ENCODE measurements around the gene SLC25A53.

SLC25A53 gene

GRCh38 chrX:104195013-104195412, 38.2 kb upstream of the SLC25A53 start:
- Histone ChIP-seq H3K9me2 (replicated peaks; ENCODE audit: insufficient read depth, low read length) (no peaks in the 10 kb centered on the region), H3K9ac (ENCODE audit: low read length) (no peak overlapping the region), H3K79me2 (ENCODE audit: insufficient read depth, low read length) (no peaks in the 10 kb centered on the region), H3F3A (ENCODE audit: insufficient read depth) (no peaks in the 10 kb centered on the region; the same call in 1 of the 2 replicates), H3K36me3 (ENCODE audit: low read length) (no peaks in the 10 kb centered on the region; the same call in 1 of the 2 replicates), H3K27me3 (ENCODE audit: low read length) (no peaks in the 10 kb centered on the region), H2AFZ (ENCODE audit: low read depth, low read length, severe bottlenecking) (no peak overlapping the region), H4K20me1 (ENCODE audit: low read depth, low read length) (no peaks in the 10 kb centered on the region), H3K9me3 (ENCODE audit: insufficient read depth, low read length) (no peaks in the 10 kb centered on the region), H3K4me2 (ENCODE audit: low read depth, low read length, poor library complexity, severe bottlenecking) (no peak overlapping the region), H3K27ac (ENCODE audit: low read depth, low read length) (no peak overlapping the region), H3K4me3 (ENCODE audit: insufficient read depth, low read length, poor library complexity, severe bottlenecking) (no peak overlapping the region)
- TF ChIP-seq CTCF (IDR thresholded peaks at IDR 0.05; ENCODE audit: insufficient read depth, low read length, poor library complexity, severe bottlenecking) (no peak), EZH2phosphoT487 (conservative IDR thresholded peaks at IDR 0.05; ENCODE audit: low read length) (no peak)

GRCh38 chrX:104193485-104193884, 36.7 kb upstream of the SLC25A53 start:
- H3K4me3 ChIP-seq (ENCODE audit: insufficient read depth, low read length, poor library complexity, severe bottlenecking): no peak overlapping the region
- TF ChIP-seq EZH2phosphoT487 (conservative IDR thresholded peaks at IDR 0.05; ENCODE audit: low read length): no peak
- no peak for TF ChIP-seq CTCF (IDR thresholded peaks at IDR 0.05; ENCODE audit: insufficient read depth, low read length, poor library complexity, severe bottlenecking)
- no peak overlapping the region for H3K9ac ChIP-seq (ENCODE audit: low read length)

GRCh38 chrX:104189837-104190236, 33.0 kb upstream of the SLC25A53 start:
- H3K79me2 ChIP-seq (ENCODE audit: insufficient read depth, low read length): no peaks in the 10 kb centered on the region
- H3K9ac ChIP-seq (ENCODE audit: low read length): no peak overlapping the region
- H4K20me1 ChIP-seq (ENCODE audit: low read depth, low read length): no peaks in the 10 kb centered on the region
- no peaks in the 10 kb centered on the region; the same call in 1 of the 2 replicates for H3F3A ChIP-seq (ENCODE audit: insufficient read depth)
- no peak overlapping the region for H2AFZ ChIP-seq (ENCODE audit: low read depth, low read length, severe bottlenecking)
- TF ChIP-seq EZH2phosphoT487 (conservative IDR thresholded peaks at IDR 0.05; ENCODE audit: low read length) (no peak), CTCF (IDR thresholded peaks at IDR 0.05; ENCODE audit: insufficient read depth, low read length, poor library complexity, severe bottlenecking) (no peak)
- no peaks in the 10 kb centered on the region; the same call in 1 of the 2 replicates for H3K36me3 ChIP-seq (ENCODE audit: low read length)
- no peak overlapping the region for H3K4me2 ChIP-seq (ENCODE audit: low read depth, low read length, poor library complexity, severe bottlenecking)
- no peak overlapping the region for H3K27ac ChIP-seq (ENCODE audit: low read depth, low read length)
- H3K4me3 ChIP-seq (ENCODE audit: insufficient read depth, low read length, poor library complexity, severe bottlenecking): no peak overlapping the region
- no peaks in the 10 kb centered on the region for H3K27me3 ChIP-seq (ENCODE audit: low read length)
- H3K9me3 ChIP-seq (ENCODE audit: insufficient read depth, low read length): no peaks in the 10 kb centered on the region
- no peaks in the 10 kb centered on the region for H3K9me2 ChIP-seq (replicated peaks; ENCODE audit: insufficient read depth, low read length)

More at GRCh38 chrX:104193485-104193884, 36.7 kb upstream of the SLC25A53 start:
- Histone ChIP-seq H3K79me2 (ENCODE audit: insufficient read depth, low read length) (no peaks in the 10 kb centered on the region), H4K20me1 (ENCODE audit: low read depth, low read length) (no peaks in the 10 kb centered on the region), H2AFZ (ENCODE audit: low read depth, low read length, severe bottlenecking) (no peak overlapping the region), H3K36me3 (ENCODE audit: low read length) (no peaks in the 10 kb centered on the region; the same call in 1 of the 2 replicates), H3K27me3 (ENCODE audit: low read length) (no peaks in the 10 kb centered on the region), H3K27ac (ENCODE audit: low read depth, low read length) (no peak overlapping the region), H3K4me2 (ENCODE audit: low read depth, low read length, poor library complexity, severe bottlenecking) (no peak overlapping the region), H3F3A (ENCODE audit: insufficient read depth) (no peaks in the 10 kb centered on the region; the same call in 1 of the 2 replicates), H3K9me2 (replicated peaks; ENCODE audit: insufficient read depth, low read length) (no peaks in the 10 kb centered on the region), H3K9me3 (ENCODE audit: insufficient read depth, low read length) (no peaks in the 10 kb centered on the region)
